ENCODE data around the gene HMX1.

HMX1 gene

GRCh38 chr4:8891646-8892555 is 20.3 kb upstream of the HMX1 start:
- DNase-seq = no peak

- DNase-seq = no peak
Measured at GRCh38 chr4:8891255-8891645, 19.6 kb upstream of the HMX1 start.

GRCh38 chr4:8888856-8889255 is 17.2 kb upstream of the HMX1 start:
- no peak for DNase-seq

GRCh38 chr4:8886612-8887406 is 15.2 kb upstream of the HMX1 start:
- no peak for DNase-seq

- no peak for DNase-seq
Measured at GRCh38 chr4:8882239-8882638, 10.6 kb upstream of the HMX1 start.

- DNase-seq = no peak
Measured at GRCh38 chr4:8880851-8881250, 9.2 kb upstream of the HMX1 start.

GRCh38 chr4:8879574-8879973 is 7.9 kb upstream of the HMX1 start:
- no peak for DNase-seq

GRCh38 chr4:8878421-8878820 is 6.8 kb upstream of the HMX1 start:
- no peak for DNase-seq

GRCh38 chr4:8877780-8878040 is 6.1 kb upstream of the HMX1 start:
- DNase-seq = no peak

- DNase-seq = no peak
Measured at GRCh38 chr4:8876982-8877779, 5.5 kb upstream of the HMX1 start.

- DNase-seq = no peak
Measured at GRCh38 chr4:8874896-8875680, 3.4 kb upstream of the HMX1 start.

GRCh38 chr4:8874003-8874895 is 2.6 kb upstream of the HMX1 start:
- DNase-seq = no peak

GRCh38 chr4:8872402-8873291 is 1.0 kb upstream of the HMX1 start:
- no peak for DNase-seq

GRCh38 chr4:8870647-8871416 is 807 bp downstream of the HMX1 start:
- DNase-seq = no peak

- DNase-seq = no peak
Measured at GRCh38 chr4:8869898-8870646, 1.6 kb downstream of the HMX1 start.

GRCh38 chr4:8869002-8869897 is 2.4 kb downstream of the HMX1 start:
- no peak for DNase-seq

GRCh38 chr4:8868321-8869001 is 3.2 kb downstream of the HMX1 start:
- DNase-seq = no peak

All from kidney glomerular epithelial cell (primary cell).